GM18498 (cell line): ENCODE measurements around the gene AP3D1.
A peak's percentile ranks its signal among the peaks of the same experiment; 100 is the strongest.

Experiments
- ATAC-seq: cut with Tn5 transposase; IDR thresholded peaks from one replicate; pipeline ENCODE4 v1.9.1; 2021; ENCODE audit warnings: mild to moderate bottlenecking, moderate library complexity; ENCODE audit not compliant: unreplicated experiment

Gene AP3D1

DNA sequence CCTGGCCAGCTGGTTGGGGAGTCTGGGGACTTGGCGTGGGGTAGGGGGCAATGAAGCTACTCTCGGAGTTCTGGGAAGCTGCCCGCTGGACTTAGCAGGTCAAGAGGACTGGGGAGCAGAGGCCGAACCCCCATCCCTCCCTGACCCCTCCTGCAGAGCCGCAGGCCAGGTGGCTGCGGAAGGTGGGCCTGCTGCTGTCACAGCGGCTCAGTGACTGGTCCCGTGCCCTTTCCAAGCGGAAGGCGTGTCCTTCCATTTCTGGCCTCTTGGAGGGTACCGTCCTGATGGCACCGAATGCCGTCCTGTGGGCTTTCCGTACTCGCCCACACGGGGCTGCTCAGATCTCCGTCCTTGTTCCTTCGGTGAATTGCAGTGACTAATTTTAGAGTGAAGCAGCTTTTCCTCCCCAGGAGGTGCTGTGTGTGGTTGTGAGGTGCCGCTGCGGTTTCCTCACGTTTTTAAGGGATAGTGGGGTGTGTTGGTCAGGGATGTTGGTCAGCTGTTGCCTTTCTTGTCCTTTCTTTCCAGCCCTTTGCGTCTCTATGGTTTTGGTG is 33.1 kb upstream of the AP3D1 start:
- ATAC-seq: no peak

DNA sequence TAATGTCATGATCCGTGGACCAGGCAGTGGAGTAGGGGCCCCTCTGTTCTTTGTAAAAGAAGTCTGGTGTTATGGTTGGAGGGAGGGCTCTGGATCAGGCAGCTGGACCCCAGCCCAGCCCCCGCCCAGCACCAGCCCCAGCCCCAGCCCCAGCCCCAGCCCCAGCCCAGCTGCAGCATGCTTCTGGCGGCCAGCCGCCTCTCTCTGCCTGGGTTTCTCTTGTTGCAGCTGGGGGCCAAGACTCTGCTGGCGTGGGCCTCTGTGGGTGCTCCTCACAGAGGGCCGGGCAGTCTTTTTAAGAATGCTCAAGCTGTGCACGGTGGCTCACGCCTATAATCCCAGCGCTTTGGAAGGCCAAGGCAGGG is 30.2 kb upstream of the AP3D1 start:
- ATAC-seq: no peak

DNA sequence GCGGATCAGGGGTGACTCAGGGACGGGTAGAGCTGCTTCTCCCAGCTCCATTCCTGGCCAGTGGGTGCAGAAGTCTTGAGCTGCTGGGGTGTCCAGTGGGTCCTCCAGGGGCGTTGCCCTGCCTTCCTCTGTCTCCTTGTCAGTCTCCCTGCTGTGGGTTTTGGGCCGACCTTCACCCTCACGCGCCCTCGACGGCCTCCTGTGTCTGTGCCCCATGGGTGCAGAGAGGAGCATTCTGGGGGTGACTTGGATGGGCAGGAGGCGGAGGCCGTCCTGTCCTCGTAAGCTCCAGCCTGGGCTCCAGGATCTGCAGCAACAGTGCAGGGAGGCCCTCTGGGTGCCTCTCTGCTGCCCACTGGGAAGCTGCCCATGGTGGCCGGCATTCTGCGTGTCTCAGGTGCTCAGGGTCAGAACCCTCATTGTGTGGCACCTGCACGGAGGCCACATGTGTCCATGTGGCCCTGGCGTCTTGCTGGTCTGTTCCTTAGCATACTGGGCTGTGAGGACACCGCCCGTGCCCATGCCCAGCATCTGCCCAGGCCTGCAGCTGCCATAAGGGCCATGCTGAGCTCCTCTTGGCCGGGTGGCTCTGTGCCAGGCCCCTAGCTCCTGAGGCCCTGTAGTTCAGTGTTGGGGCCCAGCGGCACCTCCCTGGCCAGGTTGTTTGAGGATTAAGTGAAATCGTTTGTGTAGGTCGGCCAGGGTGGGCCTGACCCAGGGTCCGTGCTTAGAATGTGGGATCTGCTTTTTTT is 29.7 kb upstream of the AP3D1 start:
- ATAC-seq: no peak

DNA sequence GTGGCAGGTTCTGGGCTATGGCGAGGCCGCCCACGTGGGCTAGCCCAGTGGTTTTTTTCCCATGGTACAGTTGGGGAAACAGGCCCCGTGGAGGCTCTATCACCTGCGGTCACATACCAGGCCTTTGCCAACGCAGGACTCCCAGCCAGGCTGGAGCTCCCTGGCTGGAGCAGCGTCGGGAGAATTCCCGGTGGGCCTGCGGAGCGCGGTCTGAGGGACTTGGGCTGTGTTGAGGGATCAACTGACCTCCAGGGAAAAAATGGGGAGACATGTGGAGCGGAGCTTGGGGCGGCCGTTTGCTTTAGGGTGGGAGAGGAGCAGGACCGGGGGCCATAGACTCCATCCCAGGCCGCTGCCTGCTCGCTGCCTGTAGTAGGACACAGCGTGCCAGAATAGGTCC is 28.7 kb upstream of the AP3D1 start:
- ATAC-seq: no peak

DNA sequence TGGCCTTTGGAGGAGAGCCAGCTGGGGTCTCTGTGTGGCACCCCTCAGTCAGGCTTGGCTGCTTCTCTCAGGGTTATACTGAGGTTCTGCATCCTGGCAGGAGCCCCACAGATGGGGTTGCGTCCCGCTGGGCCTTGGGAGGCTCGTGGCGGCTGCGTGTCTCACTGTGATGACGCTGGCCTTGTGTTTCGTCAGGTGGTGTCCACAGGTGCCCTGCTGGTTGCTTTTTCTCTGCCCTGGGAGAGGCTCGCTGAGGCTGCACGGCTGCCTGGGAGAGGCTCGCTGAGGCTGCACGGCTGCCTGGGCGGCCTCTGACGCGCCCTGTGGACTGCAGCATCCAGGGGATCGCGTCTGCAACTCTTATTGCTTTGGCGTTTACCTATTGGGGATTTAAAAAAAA is 27.7 kb upstream of the AP3D1 start:
- no peak for ATAC-seq

DNA sequence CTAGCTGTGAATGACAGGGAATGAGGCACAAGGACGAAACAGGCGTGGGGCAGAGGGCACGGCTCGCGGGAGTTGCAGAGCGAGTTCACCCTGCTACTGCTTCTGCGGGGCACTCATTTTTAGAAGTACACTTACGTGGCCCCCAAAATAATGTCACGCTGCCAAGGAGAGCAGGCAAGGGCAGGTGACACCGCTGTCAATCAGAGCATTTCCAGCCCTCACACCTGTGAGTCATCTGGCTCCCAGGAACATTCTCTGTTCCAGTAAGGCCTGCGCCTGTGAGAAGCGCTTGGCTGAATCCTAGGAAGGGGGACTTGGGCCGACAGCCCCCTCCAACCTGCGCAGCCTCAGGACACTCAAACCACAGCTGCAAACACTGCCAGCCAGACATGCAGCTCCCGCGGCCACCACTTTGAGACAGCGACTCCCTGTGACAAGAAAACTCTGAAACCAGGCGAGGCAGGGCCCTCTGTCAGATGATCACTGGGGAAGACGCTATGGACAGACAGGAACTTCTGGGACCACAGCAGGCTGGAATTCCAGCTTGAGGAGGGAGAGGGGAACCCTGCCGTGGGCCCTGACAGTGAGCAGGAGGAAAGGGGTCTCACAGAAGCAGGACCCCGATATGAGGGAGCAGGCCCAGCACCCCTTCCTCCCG is 25.1 kb upstream of the AP3D1 start:
- ATAC-seq: no peak

DNA sequence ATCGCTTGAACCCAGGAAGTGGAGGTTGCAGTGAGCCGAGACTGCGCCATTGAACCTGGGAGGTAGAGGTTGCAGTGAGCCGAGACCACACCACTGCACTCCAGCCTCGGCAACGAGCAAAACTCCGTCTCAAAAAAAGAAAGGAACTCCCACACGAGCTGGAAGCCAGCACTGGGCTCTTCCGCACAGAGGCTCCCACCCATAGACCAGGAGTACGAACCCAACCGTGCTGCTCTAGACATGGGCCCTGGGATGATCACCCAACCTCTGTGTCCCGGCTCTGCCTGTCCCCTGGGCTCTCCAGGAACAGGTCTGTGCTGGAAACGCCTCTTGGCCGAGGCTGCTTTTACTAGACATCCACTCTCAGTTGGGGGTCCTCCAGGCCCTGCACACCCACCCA is 24.4 kb upstream of the AP3D1 start:
- no peak for ATAC-seq

DNA sequence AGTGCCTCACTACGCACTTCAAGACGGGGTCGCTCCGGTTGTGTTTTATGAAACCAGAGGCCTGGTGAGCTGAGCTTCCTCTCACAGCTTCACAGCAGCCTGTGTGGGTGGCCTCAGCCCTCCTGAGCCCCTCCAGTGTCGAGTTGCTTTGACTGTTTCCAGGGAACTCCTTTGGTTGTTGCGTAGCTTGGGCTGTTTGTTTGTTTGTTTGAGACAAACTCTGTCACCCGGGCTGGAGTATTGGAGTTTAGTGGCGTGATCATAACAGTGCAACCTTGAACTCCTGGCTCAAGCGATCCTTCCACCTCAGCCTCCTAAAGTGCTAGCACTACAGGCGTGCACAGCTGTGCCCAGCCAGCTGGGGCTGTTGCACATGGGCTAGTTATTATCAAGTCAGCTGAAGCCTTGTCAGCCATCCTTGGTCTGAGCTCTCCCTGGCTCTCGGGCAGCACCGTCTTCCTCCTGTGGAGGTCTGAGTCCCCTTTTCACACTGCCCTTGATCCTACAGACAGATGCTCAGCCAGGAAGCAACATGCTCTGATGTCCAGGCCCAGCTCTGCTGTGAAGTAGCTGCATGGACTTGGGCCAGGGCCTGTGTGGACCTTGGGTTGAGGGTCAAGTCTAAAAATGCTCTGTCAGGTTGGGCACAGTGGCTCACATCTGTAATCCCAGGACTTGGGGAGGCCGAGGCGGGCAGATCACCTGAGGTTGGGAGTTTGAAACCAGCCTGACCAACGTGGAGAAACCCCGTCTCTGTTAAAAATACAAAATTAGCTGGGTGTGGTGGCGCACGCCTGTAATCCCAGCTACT is 22.6 kb upstream of the AP3D1 start:
- ATAC-seq: no peak

DNA sequence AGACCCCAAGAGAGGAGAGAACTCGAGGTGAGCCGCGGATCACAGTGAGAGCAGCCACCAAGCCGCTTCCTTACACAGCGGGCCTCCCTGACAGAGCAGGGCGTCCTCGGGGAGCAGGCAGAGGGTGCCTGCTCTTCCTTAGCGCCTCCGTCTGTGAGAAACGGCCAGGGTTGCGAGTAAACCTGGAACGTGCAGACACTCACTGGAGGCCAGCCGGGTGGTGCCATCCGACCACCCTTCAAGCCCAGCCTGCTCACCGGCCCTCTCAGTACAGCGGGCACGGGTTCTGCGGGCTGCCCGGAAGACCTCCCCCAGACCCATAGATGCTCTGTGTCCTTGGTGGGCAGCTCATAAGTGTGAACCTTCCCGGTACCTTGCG is 22.0 kb upstream of the AP3D1 start:
- no peak for ATAC-seq

DNA sequence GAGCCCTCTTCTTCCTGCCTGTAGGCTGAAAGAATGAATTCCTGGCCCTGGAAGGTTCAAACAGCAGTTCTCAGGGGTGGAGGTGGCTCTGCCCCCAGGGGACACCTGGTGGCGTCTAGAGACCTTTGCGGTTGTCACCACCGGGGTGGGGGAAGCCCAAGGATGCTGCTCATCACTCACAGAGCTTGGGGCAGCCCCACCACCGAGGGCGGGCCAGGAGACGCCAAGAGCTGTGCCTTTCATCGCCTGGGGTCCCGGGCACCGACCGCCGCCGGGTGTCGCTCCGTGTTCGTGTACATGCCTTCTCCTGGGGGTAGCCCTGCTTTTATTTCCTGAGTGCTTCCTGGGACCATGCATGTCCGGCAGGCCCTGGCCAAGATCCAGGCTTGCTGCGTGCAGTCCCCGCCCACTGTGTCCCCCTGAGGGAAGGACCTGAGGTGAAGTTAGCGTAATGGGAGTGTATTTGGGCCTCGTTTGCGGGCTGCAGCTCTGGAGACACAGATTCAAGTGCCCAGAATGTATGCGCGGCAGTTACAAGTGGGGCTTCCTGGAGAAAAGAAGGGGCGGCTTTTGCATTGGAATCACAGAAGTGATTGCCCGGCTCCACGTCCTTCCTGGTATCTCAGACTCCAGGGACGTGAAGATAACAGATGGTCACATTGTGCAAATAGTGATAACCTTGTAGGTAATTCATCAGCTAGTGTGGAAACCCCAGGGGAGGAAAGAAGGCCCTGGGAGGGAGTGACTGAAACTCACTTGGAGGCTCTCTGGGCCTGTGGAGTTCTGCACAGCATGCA is 20.2 kb upstream of the AP3D1 start:
- peak; percentile 56 for ATAC-seq

DNA sequence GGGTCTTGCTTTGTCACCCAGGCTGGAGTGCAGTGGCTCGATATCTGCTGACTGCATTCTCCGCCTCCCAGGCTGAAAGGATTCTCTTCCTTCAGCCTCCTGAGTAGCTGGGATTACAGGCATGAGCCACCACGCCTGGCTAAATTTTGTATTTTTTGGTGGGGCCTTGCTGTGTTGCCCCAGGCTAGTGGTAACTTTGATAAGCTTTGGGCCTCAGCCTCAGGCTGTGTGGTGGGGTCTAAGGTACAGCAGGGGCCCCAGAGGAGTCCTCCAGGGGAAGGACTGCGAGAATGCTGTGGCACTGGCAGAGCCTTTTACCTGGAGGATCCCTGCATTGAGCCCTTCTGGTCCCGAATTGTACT is 19.6 kb upstream of the AP3D1 start:
- peak; percentile 1 for ATAC-seq

DNA sequence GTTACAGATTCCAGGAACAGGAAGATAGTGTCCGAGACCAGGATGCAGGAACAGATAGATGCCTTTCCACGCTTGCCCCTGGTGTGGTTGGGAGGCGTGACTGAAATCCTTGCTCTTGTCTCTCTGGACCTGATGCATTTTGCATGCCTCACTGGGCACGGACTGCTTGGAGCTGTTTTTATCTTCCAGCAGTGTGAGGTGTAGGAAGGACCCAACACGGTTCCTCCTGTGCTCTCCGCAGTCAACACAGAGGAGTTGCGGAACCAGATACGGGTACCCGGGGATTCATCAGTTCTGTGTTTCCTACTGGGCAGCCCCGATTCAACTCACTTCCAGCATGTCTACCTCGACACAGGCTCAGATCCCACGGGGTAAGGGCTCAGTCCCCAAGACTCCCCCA is 18.9 kb upstream of the AP3D1 start:
- no peak for ATAC-seq

DNA sequence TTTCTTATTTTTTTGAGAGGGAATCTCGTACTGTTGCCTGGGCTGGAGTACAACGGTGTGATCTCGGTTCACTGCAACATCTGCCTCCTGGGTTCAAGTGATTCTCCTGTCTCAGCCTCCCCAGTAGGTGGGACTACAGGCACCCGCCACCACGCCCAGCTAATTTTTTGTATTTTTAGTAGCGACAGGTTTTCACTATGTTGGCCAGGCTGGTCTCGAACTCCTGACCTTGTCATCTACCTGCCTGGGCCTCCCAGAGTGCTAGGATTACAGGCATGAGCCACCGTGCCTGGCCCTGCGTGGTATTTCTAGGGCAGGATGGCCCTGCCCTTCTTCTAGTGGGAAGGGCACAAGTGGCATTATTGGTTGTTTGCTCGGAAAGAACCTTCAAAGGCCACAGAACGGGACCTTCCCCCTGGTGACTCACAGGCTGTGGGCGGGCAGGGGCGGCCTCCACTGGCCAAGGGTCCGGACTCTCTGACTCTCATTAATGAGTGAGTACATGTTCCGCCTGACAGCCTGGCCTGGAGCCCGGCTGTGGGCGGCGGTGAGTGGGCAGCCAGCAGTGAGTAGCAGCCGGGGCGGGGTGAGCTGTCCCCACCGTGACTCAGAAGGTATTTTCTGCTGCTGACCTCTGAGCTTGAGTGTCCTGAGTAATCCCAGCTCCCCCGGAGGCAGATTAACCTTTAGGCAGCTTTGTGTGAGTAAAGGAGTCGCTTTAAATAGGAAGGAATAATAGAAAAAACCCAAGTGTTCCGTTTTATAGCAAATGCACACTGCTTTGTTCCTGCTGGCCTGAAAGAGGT is 17.5 kb upstream of the AP3D1 start:
- ATAC-seq: peak; percentile 57

DNA sequence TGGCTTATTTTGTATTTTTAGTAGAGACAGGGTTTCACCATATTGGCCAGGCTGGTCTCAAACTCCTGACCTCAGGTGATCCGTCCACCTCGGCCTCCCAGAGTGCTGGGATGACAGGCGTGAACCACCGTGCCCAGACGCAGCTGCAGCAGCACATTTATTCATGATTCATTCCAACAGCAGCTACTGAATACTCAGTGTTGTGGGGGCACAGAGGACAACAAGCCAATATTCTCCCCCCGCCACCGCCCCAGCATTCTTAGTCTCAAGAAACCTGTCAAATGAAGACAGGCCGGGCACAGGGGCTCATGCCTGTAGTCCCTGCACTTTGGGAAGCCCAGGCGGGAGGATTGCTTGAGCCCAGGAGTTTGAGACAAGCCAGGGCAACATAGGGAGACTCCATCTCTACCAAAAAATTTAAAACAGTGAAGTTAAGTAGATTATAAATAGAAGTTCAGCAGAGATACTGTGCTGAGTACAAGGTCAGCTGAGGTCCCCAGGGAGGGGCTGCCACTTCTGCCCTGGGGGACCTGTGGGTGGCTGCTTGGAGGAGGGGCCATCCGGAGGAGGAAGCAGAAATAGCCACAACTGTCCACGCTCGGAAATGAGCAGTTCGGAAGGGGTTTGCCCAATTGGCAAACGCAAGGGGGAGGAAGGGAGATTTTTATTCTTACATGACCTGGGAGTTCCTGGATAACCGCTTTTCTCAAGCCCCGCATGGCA is 16.7 kb upstream of the AP3D1 start:
- no peak for ATAC-seq

DNA sequence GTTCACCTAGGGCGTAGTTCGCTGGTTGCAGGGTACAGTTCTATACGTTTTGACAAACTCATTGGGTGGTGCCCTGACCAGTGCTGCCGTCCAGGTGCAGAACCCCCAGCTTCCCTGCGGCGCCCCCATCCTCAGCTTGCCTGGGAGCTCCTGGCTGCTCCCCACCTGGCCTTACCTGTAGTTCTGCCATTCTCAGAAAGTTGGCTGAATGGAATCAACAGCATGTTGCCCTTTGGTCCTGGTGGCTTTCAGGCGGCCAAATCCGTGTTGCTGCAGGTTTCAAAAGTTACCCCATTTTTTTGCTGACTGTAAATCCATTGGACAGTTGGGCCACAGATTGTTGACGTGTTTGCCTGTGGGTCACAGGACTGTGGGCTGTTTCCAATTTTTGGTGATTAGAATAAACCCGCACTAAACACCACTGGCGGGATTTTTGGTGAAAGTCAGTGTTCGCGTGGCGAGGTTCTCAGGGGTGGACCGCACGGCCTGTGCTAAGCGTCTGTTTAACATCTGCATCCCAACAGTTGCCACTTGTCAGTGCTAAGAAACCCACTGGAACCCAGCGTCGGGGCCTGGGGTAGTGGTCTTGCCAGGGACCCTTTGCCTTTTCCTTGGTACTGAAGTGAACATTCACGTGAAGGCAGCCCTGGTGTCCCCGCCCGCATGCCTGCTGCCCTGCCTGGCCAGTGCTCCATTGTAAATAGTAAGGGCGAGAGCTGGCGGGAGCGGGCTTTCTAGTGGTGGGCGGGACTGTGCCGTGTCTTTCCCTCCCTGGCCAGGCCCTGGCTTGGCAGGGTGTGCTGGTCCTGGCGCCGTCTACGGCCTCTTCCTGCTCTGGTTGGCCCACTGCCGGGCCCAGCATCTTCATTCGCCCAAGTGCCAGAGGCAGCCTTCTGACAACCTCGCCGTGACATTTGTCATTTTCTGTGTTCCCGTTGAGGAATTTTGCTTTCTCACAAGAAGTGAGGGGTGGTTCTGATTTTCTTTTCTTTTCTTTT is 15.7 kb upstream of the AP3D1 start:
- ATAC-seq: no peak

DNA sequence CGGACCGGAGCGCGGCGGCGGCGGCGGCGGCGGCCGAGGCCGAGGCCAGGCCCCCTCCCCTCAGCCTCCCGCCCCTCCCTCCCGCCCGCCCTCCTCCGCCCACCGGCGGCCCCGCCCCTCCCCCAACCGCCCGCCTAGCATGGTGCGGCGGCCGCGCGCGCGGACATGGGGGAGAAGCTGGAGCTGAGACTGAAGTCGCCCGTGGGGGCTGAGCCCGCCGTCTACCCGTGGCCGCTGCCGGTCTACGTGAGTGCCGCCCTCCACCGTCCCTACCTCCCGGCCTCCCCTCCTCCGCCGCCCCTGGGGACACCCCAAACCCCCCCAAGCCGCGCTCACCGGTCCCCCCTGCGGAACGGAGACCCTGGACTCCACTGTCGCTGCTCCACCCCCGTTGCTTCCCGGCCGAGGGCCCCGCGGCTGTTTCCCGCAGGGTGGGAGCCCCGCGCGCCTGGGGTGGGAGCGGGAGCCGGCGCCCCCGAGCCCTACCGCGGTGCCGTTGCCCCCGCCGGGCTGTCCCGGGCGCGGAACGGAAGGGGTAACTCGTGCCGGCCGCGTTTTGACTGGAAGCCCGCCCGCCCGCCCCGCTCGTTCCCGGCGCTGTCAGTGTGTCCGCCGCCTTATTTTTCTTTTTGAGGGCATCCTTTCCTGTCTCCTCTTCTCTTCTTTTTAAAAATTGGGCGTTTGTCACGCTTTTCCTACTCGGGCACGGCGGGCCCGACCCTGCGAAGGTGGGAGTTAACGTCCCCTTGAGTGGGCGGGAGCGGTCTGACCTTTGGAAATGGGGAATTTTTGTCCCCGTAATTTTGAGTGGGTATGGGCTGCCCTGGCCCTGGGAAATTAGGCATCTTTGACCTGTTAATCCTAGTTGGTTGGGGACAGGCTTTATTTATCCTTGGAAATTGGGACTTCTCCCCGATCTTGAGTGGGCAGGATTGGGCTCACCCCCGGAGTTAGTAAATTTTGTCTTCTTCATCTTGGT is 12.9 kb upstream of the AP3D1 start:
- ATAC-seq: peak; percentile 19

DNA sequence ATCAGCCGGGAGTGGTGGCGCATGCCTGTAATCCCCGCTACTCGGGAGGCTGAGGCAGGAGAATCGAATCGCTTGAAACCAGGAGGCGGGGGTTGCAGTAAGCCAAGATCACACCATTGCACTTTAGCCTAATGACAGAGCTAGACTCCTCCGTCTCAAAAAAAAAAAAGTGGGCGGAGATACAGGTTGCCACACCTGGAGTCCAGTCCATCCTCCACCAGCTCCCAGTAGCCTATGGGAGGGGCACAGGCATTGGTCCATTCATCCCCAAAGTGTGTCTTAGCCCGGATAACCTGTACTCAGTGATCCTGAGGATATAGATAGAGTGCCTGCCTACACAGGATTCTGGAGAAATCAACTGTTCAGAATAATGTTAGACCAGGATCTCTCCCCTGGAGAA is 9.0 kb upstream of the AP3D1 start:
- ATAC-seq: no peak
